ENCODE results near the gene PDE6D.

PDE6D gene

DNA sequence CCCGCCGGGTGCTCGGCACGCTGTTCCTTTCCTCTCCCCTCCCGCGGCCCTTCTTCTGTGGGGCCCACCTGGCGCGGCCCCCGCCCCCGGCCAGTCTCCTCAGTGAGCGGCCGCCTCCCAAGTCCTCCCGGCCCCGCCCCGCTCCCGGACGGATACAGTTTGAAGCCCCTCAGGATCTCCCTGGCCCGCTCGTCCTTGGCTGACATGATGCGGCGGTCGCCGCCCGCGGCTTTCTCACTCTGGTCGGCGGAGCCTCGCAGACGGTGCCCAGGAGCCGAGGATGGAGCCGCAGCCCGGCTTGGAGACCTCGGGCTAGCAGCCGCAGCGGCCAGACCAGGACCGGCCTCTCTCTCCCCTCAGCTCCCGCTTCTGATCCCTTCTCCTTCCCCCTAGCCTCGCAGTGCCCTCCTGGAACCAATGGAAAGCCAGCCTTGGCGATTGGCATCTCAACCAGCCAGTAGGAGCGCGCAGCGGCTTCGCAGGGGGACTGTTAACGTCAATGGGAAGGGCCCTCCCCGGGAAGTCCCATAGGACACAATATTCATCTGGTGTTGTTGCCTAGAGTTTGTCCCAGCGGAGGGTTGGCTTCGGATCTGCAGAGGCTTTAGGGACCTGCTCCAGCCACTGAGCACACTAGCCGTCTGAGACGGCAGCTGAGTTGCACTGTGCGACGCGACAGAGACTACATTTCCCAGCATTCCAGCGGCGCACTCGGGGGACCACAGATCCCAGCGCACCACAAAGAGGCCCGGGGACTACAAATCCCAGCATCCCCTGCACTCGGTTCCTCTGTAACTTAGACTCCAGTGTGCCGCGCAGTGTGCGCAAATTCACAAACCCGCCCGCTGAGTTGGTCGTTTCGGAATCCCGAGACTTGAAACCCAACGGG lies at the start of gene PDE6D:
PDE6D (minus strand) TSS at position 374 of the 889 bp plus-strand sequence; CDS start at position 206, 168 bp downstream.
- DNase-seq: peak; percentile 76 to 100 (median 98)

DNA sequence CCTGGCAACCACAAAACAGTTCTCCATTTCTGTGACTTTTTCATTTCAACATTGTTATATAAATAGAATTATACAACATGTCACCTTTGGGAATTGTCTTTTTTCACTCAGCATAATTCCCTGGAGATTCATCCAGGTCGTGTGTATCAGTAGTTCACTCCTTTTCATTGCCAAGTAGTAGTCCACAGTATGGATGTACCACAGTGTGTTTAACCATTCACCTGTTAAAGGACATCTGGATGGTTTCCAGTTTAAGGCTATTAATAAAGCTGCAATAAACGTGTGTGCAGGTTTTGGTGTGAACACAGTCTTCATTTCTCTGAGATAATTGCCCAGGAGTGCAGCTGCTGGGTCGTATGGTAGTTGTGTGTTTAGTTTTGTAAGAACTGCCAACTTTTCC lies 40.8 kb upstream of the PDE6D start:
- DNase-seq: no peak

DNA sequence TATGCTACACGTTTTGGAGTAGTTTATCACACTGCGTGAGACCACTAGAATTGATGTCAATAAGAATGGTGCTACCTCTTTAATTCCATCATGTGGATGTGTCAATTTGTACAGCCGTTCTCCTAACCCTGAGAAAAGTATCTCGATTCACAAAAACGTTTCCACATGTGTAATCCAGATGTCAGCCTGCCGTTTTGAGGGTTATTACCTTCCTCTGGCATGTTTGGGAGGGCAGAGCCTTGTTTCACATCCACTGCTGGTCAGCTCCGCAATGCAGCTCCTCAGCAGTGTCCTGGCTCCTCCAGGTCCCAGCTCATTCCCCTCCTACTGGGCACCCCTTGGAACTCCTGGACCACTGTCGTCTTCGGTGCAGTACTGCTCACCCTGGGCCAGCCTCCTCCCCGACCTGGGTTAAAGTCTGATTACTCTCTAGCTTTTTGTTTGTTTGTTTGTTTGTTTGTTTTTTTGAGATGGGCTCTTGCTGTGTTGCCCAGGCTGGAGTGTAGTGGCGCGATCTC lies 39.8 kb upstream of the PDE6D start:
- no peak for DNase-seq

DNA sequence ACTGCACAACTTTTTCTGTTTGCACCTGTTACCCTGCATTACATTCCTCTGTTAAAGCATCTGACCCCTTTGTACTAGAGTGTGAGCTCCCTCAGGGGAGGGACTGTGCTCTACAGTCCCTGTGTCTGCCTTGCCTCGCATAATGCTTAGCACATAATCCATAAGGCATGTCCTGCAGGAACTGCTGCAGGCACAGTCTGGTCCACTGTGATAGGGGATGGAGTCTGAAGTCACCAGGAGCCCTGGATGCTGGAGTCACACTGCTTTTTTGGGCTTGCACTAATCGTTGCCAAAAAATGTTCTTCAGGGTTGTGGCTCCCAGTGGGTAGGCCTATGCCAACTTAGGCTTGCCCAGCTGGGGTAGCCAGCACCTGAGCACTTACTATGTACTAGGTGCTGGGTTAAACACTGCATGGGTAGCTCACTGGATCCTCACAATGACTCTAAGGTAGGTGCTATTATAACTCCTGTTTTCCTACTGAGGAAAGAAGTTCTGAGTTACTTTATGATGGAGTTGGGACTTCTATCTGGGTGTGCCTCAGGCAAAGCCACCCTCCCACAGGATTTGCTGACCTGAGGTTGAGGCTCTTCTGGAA lies 38.5 kb upstream of the PDE6D start:
- DNase-seq: no peak

DNA sequence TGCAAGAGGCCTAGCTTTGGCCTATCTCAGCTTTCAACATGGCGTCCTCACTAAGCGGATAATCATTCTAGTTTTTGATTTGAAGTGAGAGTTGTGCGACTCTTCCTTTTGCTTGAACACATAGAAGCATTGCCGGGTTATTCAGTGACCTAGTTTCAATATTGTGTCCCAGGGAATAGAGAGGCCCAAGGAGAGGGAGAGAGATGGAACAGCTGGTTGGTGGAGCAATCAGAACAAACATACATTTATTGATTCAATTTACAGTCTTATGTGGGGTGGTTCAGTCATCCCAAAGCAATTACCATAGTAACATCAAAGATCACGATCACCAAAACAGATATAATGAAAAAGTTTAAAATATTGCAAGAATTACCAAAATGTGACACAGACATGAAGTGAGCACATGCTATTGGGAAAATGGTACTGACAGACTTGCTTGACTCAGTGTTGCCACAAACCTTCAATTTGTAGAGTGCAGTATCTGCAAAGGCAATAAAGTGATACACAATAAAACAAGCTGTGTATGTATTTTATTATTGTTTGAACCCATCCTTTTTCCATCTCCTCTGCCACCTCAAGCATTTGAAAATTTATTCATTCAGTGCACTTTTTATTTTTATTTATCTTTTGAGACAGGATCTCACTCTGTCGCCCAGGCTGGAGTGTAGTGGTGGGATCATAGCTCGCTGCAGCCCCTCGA lies 35.4 kb upstream of the PDE6D start:
- no peak for DNase-seq

DNA sequence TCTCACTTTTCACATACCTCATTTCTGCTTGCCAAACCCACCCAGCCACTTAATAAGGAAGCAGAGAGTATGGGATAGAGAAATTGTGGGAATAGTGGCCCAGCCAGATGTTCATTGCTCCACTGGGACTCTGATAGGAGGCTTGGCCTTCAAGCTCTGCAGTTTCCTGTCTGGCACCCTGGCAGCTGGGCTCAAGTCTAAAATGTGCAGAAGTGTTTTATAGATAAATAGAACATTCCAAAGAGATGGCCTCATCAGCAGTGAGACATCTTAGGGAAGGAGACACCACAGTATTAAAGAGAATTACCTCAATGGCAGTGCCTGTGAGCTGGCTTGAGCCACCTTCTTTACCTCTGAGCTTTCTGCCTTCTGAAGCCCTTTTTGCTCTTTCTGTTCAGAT lies 29.8 kb upstream of the PDE6D start:
- no peak for DNase-seq

DNA sequence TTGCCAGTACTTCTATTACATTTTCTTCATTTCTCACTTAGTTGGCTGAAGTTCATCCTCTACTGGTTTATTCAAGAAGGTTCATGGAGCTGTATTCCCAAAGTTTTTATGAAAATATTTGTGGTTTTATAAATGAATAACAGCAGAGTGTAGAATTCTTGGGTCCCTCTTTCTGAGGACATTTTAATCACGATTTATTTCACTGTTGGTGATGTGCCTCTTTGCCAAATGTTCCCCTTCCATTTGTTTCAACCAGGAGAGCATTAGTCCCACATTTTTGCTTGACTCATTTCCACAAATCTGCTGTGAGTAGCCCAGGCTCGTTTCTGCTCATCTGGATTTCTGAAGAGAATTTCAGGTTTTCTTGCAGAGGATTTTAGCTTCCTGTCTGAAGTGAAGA lies 25.9 kb upstream of the PDE6D start:
- no peak for DNase-seq

DNA sequence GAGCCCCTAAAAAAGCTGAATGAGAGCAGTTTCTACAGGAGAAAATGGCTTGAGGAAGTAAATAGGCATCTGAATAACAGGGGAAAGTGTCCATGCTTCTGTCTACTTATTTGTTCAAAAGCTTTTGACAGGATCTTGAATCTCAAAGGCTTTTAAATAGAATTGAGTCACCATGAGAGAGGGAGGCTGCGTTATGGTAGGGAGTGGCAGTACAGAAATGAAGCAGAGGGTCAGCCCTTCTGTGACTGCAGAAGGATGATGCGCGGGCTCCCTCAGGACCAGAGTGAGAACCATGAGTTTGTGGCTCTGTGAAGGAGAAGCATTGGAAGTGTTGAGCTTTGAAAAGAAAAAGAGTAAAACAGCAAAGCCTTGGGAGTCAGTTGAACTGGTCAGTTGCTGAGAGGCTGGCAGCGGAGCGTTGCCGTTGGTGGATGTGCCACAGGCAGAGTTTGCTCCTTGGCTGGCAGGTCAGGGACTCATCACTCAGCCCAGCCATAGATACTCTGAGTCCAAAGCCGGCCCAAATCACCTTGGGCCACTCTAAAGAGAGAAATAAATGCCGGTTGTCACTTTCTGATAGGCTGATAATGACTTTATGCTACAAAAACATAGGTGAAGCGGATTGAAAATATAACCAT lies 22.5 kb upstream of the PDE6D start:
- DNase-seq: no peak

DNA sequence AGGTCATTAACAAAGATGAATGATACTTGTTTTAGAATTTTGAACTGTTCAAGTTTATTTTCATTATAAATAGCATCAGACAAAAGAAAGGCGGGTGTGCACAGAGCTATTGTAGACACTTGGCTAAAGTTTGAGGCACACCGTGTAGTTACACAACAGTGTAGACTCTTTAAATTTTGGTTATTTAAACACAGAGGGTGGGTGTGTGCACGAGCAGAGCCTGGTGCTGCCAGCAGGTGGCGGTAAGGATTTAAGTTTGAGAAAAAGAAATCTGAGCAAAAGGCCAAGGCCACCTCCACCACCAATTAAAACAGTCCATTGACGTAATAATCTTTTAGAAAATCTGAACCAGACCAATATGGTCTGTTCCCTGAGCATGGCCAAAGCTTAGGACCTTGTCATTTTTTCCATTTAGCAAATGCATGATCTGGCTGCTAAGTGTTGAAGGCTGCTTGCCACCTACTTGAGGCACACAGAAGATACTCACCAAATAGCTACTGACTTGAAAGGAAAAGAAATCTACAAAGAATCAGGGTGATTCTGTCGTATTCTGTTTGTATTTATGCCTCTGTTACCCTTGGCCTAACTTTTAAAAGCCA lies 19.5 kb upstream of the PDE6D start:
- peak in 5 of 56 donors; percentile 4 to 46 (median 12) for DNase-seq

DNA sequence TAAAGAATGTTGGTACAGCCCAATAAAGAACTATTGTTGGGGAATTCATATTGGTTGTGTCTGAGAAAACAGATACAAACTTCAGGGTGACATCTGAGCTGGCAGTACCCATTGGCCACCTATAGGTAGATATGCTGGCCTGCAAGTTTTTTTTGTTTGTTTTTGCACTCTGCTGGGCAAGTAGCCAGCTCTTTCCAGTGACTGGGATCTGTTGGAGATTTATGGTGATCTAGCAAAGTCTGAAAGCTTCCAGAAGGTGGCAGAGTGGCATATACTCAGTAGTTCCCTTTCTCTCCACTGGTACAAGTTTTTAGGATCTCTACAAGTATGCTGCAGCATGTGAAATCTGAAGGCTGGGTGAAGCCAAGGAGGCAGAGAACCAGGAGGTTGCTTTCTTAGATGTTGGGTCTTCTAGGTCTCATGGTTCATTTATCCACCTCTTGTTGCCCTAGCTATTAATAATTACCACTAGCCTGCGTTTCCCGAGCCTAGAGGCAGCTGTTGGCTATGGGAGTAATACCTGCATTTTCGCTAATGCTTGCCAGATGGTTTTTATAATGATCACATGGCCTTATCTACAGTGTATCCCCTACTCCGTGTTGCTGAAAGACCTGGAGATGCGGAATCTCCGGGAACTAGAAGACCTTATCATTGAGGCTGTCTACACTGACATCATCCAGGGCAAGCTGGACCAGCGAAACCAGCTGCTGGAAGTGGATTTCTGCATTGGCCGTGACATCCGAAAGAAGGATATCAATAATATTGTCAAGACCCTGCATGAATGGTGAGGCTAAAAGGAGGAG lies 14.6 kb upstream of the PDE6D start:
- DNase-seq: peak in 1 of 56 donors; percentile 12

DNA sequence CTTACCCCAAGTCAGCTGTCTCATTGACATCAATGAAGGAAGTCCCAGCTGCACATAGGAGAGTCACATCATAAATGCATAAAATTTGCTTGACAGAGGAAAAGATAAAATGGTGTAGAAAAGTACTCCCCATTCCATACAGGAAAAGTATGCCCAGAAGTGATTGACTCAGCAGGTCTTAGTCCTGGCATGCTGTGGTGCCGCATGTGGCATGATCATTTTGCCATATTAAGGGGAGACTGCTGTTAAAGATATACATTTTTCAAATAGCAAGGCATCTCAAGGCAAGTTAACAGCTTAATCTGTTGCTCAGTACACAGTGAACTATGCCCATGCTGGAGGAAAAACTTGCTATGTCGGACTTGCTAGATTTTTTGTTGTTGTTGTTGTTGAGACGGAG lies 13.3 kb upstream of the PDE6D start:
- DNase-seq: no peak

DNA sequence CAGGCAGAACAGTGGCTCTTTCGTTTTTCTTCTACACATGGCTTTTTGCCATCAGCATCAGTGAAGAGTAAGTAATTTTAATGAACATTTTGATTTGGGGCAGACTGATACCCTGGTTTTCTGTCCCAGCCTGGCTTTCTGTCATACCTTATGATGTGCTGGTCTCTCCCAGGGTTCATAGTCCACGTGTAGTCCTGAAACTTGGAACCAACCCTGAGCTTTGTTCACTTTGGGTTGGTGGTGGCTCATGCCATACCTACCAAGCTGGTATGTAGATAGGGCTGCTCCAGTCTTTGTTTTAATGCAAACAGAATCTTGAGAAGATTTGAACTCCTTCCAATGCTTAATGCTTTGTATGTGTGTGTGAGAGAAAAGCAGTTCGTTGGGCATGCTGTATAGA lies 10.0 kb upstream of the PDE6D start:
- no peak for DNase-seq

DNA sequence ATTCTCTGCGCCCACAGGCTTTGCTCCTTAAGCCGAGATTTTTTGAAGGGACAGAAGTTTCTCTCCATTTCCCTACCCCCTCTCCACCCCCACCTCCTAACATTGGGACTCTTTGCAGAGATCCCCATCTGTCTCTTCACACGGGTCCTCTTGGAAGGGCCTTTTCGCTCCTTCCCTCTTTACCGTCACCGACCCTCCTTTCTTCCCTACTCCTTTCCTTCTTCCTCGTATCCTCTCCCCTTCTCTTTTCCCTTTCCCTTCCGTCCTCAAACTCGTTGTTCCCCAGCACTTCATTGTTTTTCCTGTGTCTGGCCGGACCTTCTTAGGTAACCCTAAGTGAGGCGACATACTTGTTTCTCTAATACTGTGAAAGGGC lies 5.8 kb upstream of the PDE6D start:
- DNase-seq: no peak

DNA sequence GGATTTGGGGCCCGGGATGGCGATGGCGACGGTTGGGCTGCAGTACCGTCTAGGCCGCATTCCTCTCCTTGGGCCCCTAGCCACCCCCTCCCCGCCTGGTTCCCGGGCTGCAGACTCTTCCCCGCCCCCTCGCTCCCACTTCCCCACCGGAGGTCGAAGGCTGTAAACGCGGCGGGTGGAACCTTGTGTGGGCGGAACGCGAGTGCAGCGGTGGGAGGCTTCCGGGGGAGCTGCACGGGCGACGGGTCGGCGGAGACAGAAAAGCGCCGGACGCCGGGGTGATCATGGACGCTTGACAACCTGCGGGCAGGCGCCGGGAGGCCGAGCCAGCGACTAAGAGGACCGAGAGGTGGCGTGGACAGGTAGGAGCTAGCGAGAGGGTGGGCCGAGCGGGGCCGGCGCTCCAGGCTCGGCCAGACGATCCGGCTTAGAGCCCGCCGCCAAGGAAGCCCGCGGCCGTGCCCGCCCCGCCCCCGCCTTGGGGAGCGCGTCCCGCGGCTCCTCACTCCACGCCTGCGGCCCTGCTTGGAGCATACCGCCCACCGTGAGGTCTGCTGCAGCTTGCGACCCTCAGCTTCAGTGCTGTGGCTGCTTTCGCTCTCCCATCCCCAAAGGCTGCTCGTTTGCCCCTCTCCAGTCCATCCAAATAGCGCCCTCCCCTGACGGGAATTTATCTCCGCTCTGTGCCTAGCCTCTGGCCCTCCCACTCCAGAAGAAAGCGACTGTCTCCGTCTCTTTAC lies 5.3 kb upstream of the PDE6D start, which contains the start of gene COPS7B:
COPS7B (plus strand) TSS at position 269 of the 740 bp plus-strand sequence. CDS start 2,126 bp downstream, outside the sequence.
- DNase-seq: peak; percentile 13 to 85 (median 66)

DNA sequence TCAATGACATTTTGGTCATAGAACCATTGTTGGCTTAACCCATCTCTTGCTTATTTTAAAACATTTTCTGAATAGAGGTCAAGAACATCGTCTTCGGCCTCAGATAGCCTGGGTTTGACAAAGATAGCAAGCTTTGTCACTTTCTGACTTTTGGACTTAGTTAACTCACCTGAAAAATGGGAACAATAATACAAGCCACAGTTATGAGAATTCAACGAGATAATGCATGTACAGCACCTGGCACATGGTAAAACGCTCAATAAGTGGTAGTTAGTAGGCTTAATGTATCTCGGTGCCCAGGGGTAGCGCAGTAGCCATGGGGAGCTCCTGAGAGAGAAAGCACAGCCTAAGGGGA lies 4.7 kb upstream of the PDE6D start:
- DNase-seq: no peak

DNA sequence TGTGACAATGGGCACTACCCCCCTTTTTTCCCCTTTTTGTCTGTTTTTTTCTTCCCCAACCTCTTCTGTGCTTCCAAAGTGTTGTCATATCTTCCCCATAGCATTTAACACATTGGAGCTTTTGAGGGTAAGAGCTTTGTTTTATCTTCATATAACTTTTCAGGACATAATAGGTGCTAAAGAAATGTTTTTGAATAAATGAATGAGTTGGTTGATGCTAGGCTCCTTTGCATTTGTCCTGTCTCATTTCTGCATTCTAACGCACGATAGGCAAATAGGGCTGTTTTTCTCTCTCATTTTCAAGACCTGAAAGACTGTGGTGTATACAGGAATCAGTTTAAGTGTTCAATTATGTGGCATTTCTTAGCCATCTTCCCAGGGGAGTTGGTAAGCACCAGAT lies 4.3 kb upstream of the PDE6D start:
- DNase-seq: no peak

DNA sequence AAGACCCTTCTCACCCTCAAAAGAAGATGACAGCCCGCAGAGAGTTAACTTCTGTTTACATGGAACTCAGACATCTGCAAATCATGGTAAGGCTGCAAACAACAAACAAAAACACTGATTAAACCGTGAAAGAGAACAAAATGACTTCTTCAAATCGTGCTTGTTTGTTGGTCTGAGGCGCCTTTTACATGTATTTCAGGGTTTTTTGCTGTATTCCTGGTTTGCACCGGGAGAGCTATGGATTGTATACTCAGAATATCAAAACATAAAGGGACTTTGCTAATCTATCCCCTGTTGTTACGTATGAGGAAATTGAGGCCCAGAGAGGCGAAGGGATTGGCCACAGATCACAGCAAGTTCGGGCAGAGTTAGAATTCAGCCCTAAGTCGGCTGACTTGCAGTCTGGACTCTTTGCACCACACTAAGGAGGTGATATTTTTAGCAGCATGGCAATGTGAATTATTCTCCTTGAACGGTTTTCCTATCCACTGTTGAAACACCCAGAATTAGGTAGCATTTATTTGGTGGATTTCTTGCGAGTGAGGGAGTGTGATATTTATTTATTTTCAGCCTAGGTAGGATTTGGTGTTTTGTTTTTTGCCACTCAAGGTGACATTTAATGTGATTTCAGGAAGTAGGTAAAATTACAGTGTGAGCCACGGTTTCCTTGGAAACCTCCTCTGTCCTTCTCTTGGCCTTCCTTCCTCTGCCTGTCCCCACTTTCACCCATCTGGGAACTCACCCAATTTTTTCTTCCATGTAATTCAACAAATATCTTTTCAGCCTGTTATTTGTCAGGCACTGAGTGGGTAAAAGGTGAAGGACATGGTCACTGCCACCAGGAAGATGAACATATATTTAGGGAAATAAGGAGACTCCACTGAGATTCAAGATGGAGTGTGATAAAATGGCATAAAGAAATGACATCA lies 980 bp upstream of the PDE6D start:
- DNase-seq: peak in 1 of 56 donors; percentile 43

All from nucleus accumbens (tissue), 56 donors.